HG03159 (cell line): Measurements from ENCODE around the gene GALNT6.
A peak's percentile ranks its signal among the peaks of the same experiment; 100 is the strongest.

Experiments used
- ATAC-seq: cut with Tn5 transposase; IDR thresholded peaks from one replicate; pipeline ENCODE4 v1.9.1; 2021; ENCODE audit warnings: mild to moderate bottlenecking, moderate library complexity; ENCODE audit not compliant: unreplicated experiment

Gene GALNT6, protein sequence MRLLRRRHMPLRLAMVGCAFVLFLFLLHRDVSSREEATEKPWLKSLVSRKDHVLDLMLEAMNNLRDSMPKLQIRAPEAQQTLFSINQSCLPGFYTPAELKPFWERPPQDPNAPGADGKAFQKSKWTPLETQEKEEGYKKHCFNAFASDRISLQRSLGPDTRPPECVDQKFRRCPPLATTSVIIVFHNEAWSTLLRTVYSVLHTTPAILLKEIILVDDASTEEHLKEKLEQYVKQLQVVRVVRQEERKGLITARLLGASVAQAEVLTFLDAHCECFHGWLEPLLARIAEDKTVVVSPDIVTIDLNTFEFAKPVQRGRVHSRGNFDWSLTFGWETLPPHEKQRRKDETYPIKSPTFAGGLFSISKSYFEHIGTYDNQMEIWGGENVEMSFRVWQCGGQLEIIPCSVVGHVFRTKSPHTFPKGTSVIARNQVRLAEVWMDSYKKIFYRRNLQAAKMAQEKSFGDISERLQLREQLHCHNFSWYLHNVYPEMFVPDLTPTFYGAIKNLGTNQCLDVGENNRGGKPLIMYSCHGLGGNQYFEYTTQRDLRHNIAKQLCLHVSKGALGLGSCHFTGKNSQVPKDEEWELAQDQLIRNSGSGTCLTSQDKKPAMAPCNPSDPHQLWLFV

DNA sequence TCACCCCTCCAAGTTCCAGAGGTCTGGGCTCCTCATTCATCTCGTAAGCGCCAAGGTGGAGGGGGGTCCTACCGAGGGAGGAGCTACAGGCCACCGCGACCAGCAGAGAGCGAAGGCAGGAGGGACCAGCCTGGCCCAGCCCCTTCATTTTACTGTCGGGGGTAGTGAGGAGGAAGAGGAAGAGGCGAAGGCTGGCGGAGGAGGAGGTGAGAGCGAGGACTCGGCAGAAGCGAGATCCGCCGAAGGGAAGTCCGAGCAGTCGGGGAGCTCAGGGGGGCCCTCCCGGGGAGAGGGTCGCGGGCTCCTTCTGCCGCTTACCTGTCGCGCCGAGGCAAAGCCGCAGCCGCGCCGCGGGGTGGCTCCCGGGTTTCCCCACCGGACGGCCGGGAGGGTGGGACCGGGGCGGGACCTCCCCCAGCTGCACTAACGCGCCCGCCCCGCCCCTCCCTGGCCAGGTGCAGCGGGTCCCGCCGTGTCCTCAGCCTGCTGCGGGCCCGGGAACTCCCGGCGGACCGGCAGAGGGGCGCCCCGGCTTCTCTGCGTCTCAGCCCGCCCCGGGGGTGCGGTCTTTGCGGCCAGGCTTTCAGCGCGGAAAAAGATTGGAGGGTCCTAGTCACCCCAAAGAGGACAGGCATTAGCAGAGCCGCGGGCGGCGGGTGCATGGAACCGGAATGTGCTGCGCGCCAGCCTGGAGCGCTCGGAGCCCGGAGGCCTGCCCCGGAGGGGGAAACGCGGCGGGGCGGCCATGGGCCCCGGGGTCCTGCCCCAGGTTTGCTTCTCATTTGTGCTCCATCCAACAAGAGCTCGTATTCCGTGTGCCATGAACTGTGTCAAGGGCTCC, at the start of gene GALNT6:
Gene GALNT6 (minus strand): TSS at position 124 of the 841 bp plus-strand sequence. CDS start 11,625 bp downstream, outside the sequence.
- peak; percentile 47 for ATAC-seq

DNA sequence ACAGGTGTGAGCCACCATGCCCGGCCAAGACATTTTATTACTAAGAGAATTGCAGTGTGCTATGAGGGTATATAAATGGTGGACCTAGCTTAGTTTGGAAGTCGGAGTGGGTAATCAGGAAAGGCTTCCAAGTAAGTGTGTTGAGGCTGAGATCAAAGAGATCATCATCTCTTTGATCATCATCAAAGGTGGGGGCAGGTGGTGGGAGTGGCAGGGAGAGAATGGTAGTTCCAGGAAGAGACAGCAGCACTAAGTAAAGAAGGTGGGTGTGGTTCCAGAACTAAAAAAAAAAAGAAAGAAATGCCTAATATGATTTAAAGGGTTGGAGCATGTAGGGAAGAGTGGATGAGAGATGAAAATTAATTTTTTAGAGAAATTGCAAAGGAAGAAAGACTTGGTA, 48.1 kb upstream of the GALNT6 start:
- ATAC-seq: no peak

DNA sequence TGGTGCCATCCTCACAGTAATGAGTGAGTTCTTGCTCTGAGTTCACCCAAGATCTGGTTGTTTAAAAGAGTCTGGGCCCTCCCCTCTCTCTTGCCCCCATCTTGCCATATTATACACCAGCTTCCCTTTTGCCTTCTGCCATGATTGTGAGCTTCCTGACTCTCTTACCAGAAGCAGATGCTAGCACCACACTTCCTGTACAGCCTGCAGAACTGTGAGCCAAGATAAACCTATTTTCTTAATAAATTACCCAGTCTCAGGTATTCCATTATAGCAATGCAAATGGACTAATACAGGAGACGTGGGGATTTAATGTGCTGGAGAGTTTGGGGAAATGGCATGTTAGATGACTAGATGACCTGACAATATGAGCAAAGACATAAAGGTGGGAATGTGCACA, 46.2 kb upstream of the GALNT6 start:
- no peak for ATAC-seq

DNA sequence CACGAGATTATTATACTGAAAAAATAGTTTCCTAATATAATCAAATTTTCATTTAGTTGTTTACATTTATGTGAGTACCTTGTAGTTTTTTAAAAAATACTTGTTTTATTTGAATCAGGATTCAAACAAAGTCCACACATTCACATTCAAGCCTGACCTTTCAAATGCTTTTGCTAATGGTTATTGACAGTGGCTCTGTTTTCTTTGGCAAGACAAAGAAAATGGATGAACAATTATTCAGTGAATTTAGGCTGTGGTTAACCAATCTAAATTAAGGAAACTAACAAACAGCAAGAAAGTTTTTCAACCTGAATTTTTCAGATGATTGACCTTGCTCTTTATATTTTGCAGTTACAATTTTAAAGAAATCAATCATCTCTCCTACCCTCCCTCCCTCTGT, 43.1 kb upstream of the GALNT6 start:
- no peak for ATAC-seq

DNA sequence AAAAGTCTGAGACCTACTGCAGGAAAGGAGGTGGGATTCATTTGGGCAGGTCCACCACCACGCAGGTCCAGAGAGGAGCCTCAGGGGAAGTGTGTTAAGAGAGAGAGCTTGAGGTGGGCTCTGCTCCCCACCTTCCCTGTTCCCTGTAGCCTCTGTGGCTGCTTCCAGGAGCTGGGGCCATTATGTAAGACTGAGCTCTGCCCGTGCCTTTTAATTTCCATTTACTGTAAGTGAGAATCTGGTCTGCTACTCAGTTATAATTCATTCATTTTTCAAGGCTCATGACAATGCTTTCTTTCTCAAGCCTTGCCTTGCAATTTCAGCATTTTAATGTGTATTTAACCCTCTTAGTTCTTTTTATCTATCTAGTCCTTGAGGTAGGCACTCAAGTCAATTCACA, 41.7 kb upstream of the GALNT6 start:
- ATAC-seq: no peak

DNA sequence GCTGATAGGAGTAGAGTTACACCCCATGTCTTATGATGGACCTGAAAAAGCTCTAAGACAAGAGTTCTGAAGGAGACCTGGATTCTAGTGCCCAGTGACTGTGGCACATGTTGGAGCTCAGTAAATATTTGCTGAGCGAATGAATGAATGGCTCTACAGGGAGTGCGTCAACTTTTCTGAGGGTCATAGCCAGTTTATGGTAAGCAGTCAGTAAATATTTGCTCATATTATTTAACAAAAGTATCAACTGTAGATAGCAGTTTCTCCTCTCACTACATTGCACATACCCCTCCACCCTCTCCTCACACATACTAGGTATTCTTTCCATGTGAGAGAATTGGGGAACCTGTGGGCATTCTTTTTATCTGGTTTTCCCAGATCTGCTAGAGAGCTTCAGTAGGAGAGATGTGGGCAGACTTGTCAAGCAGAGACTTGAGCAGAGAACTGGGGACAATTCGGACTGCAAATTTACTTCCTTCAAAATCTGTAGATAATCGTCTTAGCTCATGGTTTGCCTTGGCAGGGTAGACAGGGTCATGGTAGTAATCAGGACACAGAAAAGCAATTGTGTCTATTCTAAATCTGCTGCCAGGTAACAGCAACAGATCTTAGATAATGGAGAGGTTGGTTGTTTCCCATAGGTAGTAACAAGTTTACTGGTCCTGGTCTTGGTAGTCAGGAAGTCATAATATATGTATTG, 39.1 kb upstream of the GALNT6 start:
- no peak for ATAC-seq

DNA sequence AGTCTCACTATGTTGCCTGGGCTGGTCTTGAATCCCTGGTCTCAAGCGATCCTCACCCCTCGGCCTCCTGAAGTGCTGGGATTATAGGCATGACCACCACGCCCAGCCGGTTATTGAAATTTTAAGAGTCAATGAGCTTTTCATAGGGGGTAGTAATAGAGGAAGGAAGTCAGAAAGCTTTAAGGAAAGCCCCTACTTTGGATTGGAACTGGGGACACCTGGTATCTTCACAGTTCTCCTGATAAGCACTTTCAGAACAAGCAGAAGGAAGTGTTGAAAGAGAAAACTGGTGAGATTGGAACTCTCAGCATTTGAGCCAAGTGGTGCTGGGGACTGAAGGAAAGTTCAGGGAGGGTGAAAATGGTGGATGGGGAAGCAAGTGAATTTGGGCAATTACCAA, 38.5 kb upstream of the GALNT6 start:
- ATAC-seq: no peak

DNA sequence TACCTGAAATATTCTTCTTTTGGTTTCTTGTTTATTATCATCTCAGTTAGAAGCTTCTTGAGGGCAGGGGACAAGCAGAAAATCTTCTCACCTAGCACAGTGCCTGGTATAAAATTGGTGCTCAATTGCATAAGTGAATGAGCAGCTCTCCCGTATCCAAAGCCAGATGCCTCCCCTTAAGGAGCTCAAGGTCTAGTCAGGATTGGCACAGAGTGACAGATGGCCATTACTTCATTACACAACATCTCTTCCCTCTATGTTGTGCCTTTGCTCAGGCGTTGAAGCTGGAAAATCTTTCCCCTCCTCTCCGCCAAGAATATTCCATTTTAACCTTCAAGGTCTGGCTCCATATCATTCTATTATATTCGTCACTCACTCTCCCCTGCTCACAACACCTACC, 37.0 kb upstream of the GALNT6 start:
- no peak for ATAC-seq

DNA sequence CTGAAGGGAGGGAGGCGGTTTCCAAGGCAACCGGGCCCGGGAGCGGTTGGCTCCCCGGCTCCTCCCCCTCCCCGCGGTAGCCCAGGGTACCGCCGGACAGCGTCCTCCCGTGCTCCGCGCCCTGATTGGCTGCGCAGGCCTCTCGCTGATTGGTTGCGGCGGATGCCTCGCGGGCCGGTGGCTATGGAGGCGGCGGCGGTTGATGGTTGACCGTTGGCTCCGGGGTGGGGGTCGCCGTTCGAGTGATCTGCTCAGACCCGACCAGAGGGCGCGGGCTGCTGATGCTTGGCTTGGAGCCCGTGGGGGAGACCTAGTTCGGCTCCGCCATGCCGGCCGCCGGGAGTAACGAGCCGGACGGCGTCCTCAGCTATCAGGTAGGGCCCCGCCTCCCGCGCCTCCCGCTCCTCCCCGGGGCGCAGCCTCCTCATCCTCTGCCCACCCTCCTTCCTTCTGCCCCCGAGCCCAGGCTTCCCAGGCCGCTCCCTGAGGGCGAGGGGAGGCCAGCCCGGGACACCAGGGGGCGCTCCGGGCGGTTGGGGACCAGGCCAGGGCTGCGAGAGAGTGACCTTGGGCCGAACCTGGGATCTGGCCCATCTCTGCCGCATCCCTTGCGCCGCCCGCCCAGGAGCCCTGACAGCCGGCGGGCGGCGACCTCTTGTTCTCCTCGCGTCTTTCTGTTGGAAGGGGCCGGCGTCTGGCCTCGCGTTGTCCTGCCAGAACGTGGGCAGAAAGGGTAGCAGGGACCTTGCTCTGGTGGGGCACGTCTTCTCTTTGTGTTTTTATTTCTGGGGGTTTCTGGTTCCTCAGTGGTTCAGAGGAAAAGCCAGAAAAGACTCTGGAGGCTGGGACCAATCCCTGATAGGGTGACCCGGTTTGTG, 33.7 kb upstream of the GALNT6 start, which contains the start of gene SLC4A8:
Gene SLC4A8 (plus strand): TSS at position 170 of the 878 bp plus-strand sequence. CDS start 157 bp downstream, at position 327.
- peak; percentile 91 for ATAC-seq

DNA sequence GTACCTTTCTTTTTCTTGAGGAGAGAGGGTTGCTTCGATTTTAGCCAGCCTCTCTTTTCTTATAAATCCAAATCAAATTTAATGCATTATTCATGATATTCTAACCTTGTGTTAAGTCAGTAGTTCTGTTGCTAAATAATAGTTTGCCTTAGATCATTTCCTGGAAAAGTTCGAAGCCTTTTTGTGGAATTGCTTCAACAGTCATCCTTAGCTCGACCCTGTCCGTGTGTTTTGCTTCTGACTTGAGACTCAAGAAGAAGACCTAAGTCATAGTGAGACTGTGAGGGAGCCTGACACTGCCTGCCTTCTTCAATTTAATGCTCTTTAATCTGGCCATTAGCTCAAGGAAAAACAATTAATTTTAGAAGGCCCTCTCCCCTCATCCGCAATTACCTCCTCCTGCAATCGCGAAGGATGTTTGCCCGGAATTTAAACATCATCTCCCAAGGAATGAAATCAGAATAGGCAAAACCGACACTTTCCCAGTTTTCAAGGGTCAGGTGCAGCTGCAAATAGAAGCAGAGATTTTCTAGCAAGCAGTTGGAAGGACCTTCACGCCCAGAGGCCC, 33.0 kb upstream of the GALNT6 start:
- no peak for ATAC-seq

DNA sequence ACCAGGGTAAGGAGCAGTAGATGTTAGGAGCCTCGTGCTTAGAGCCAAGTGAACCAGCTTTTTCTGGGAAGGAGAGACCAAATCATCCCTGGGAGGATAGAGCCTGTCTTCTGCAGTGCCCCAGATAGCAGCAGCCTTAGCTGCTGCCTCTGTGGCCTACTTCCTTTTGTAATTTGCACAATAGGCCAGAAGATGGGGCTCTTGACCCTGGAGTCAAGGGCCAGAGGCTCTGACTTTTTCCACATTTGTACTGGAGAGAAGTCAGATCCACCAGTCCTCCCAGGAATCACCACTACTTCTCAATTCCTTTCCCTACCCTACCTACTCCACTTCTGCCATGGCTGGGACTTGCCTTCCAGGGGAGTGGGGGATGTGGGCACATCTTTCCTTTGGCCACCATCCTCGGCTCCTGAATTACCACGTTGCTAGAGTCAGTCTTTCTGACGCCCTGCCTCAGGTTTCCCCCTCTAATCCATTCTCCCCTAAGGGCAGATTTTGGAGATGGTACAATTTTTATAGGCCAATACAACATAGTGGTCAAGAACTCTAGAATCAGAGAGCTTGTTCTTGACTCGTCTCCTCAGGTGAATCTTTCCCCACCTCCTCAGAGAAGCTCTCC, 30.2 kb upstream of the GALNT6 start:
- ATAC-seq: no peak

DNA sequence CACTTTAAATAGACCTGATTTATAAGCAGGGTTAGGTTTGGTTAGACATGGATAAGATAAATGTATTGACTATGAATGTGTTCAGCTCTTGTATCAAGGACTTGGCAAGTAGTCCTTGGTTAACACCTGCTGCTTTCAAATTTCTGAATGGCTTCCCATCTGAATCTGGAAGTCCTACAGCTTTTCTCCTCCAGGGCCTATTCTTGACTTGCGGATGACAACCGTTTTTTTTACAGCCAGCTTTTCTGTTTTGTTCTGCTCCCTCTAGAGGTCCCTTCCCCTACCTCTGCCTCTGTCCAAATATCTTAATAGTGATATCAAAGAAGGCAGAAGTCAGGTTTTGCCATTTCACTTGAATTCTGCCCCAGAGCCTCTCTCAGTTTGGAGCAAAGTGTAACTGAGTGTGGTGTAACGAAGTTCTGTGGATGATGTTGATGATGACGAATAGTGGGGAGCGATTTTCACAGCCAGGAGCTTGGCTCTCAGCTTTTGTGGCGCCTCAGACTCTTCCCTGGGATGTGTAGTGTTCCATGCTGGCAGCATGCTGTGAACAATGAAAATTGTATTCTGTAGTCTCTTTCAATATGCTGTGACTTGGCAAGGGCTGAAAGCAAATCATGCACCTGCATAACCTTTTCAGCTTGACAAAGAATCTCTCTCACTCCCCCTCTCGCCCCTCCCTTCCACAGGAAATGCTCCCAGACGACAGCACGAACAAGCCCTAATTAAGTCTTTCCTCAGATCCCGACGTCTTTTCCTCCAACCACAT, 28.4 kb upstream of the GALNT6 start:
- ATAC-seq: no peak

DNA sequence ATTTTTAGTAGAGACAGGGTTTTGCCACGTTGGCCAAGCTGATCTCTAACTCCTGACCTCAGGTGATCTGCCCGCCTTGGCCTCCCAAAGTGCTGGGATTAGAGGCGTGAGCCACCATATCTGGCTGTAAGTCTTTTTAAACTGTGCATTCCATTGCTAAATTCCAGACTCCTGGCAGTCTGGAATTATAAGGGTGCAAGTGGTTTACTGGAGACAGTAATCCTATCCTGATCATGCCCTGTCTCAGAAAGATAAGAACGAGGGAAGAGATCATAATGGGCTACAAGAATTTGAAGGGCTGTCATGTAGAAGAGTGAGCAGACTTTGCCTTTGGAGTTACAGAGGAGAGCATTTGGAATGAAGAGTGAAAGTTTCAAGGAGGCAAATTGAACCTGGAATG, 26.6 kb upstream of the GALNT6 start:
- ATAC-seq: no peak

DNA sequence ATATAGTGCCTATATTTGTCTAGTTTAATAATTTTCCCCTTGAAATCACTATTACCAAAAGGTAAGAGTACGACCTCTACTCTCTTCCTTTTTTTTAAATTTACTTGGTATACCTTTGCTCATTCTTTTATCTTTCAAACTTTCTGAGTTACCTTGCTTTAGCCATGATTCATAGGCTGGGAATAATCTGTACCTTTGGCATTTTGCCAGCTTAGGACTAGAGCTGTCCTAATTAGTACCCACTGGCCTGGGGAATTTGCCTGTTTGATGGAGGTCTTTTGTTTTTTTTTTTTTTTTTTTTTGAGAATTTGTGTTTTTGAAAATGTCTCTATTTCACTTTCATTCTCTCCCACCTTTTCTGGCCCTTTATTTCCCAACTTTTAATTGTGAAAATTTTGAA, 24.7 kb upstream of the GALNT6 start:
- no peak for ATAC-seq

DNA sequence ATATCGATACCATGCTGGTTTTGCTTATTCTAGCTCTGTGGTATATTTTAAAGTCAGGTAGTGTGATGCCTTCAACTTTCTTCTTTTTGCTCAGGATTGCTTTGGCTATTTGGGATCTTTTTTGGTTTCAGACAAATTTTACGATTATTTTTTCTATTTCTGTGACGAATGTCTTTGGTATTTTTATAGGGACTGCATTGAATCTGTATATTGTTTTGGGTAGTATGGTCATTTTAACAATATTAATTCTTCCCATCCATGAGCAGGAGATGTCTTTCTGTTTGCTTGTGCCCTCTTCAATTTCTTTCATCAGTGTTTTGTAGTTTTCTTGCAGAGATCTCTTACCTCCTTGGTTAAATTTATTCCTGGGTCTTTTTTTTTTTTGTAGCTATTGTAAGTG, 22.6 kb upstream of the GALNT6 start:
- no peak for ATAC-seq

DNA sequence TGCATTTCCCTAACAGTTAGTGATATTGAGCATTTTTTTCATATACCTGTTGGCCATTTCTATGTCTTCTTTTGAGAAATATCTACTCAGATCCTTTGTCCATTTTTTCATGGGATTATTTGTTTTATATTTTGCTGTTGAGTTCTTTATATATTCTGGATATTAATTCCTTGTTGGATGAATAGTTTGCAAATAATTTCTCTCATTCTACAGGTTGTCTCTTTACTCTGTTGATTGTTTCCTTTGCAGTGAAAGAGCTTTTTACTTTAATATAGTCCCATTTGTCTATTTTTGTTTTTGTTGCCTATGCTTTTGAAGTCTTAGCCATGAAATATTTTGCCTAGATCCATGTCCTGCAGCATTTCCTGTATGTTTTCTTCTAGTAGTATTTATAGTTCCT, 21.9 kb upstream of the GALNT6 start:
- no peak for ATAC-seq

DNA sequence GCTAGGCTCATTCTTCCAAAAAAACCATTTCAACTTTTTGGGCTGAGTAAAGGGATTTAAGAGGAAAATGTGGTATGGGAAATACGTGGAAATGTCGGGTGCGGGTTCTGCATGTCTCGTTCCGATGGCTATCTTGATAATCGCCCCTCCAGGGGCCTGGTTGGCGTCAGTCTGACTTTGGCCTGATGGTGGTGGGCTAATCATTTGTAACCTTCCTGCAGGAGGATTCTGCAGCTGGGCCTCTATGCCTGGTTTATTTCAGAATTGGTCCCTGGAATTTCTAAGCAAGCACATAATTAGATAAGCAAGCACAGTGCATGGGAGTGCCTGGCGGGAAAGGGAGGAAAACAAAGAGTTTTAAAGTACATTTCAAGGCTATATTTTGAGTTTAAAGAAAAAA, 18.6 kb upstream of the GALNT6 start:
- ATAC-seq: no peak

DNA sequence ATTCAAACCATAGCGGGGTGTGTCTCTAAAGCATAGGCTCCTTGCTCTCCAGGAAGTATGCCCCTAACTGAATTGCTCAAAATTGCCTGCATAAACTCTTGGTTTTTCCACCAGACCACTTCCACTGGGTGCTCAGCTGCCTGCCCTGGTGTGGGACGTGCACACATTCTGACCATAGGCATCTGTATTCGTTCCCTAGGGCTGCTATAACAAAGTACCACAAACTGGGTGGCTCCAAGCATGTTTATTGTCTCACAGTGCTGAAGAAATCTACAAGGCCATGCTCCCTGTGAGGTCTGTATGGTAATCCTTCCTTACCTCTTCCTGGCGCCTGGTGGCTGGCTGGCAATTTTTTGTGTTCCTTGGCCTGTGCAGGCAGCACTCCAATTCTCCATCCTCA, 16.4 kb upstream of the GALNT6 start:
- no peak for ATAC-seq
